ENCODE data around the gene CGB7. TPM values are rescaled to one million over a fixed set of nuclear protein-coding genes. Genes with fewer than 3 reads are reported as not detected.
A peak's percentile ranks its signal among the peaks of the same experiment; 100 is the strongest.

Gene CGB7
- total and polyA plus RNA-seq, 2 experiments from 2014 or later = 0.32 to 0.97 TPM

GRCh38 chr19:49101160-49101559, 43.6 kb upstream of the CGB7 start (continued):
- TF ChIP-seq, protein P1, sequence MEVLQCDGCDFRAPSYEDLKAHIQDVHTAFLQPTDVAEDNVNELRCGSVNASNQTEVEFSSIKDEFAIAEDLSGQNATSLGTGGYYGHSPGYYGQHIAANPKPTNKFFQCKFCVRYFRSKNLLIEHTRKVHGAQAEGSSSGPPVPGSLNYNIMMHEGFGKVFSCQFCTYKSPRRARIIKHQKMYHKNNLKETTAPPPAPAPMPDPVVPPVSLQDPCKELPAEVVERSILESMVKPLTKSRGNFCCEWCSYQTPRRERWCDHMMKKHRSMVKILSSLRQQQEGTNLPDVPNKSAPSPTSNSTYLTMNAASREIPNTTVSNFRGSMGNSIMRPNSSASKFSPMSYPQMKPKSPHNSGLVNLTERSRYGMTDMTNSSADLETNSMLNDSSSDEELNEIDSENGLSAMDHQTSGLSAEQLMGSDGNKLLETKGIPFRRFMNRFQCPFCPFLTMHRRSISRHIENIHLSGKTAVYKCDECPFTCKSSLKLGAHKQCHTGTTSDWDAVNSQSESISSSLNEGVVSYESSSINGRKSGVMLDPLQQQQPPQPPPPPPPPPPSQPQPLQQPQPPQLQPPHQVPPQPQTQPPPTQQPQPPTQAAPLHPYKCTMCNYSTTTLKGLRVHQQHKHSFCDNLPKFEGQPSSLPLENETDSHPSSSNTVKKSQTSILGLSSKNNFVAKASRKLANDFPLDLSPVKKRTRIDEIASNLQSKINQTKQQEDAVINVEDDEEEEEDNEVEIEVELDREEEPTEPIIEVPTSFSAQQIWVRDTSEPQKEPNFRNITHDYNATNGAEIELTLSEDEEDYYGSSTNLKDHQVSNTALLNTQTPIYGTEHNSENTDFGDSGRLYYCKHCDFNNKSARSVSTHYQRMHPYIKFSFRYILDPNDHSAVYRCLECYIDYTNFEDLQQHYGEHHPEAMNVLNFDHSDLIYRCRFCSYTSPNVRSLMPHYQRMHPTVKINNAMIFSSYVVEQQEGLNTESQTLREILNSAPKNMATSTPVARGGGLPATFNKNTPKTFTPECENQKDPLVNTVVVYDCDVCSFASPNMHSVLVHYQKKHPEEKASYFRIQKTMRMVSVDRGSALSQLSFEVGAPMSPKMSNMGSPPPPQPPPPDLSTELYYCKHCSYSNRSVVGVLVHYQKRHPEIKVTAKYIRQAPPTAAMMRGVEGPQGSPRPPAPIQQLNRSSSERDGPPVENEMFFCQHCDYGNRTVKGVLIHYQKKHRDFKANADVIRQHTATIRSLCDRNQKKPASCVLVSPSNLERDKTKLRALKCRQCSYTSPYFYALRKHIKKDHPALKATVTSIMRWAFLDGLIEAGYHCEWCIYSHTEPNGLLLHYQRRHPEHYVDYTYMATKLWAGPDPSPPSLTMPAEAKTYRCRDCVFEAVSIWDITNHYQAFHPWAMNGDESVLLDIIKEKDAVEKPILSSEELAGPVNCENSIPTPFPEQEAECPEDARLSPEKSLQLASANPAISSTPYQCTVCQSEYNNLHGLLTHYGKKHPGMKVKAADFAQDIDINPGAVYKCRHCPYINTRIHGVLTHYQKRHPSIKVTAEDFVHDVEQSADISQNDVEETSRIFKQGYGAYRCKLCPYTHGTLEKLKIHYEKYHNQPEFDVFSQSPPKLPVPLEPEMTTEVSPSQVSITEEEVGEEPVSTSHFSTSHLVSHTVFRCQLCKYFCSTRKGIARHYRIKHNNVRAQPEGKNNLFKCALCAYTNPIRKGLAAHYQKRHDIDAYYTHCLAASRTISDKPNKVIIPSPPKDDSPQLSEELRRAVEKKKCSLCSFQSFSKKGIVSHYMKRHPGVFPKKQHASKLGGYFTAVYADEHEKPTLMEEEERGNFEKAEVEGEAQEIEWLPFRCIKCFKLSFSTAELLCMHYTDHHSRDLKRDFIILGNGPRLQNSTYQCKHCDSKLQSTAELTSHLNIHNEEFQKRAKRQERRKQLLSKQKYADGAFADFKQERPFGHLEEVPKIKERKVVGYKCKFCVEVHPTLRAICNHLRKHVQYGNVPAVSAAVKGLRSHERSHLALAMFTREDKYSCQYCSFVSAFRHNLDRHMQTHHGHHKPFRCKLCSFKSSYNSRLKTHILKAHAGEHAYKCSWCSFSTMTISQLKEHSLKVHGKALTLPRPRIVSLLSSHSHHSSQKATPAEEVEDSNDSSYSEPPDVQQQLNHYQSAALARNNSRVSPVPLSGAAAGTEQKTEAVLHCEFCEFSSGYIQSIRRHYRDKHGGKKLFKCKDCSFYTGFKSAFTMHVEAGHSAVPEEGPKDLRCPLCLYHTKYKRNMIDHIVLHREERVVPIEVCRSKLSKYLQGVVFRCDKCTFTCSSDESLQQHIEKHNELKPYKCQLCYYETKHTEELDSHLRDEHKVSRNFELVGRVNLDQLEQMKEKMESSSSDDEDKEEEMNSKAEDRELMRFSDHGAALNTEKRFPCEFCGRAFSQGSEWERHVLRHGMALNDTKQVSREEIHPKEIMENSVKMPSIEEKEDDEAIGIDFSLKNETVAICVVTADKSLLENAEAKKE (CRISPR knock-in tag; IDR thresholded peaks at IDR 0.05) = no peak
- TF ChIP-seq CREB1 (CRISPR knock-in tag; IDR thresholded peaks at IDR 0.05; ENCODE audit: low read depth) = no peak
- no peak for TF ChIP-seq NANOG (IDR thresholded peaks at IDR 0.05; ENCODE audit: borderline replicate concordance)
- no peak for TF ChIP-seq POLR2AphosphoS5 (IDR thresholded peaks at IDR 0.05; ENCODE audit: low read depth)
- TF ChIP-seq ZNF331 (CRISPR knock-in tag; IDR thresholded peaks at IDR 0.05; ENCODE audit: low read depth) = no peak

DNA sequence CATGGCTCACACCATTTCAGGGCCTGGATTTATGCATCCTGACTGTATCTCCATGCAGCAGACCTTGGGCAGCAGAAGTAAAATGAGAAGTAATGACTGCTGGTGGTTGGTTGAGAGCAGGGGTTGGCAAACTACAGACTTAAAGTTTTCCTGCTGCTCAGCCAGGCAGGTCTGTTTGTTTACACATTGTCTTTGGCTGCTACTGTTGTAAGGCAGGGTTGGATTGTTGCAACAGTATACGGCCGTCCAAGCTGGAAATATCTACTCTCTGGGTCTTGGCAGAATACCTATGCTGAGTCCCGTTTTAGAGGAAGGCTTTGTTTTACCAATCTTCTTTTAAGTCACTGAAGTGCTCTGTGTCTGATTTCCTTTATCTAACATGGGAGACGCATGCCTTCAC, 41.2 kb upstream of the CGB7 start:
- Histone ChIP-seq H3K79me2 (replicated peaks; ENCODE audit: insufficient read depth) (peaks cover 40% of the 10 kb centered on the region), H3K4me3 (no peak overlapping the region), H3K27me3 (ENCODE audit: insufficient read depth) (no peaks in the 10 kb centered on the region), H2AFZ (no peak overlapping the region), H3K4me1 (ENCODE audit: insufficient read depth) (no peaks in the 10 kb centered on the region), H4K20me1 (replicated peaks; ENCODE audit: insufficient read depth) (peaks cover 45% of the 10 kb centered on the region), H3K4me2 (no peak overlapping the region), H3F3A (replicated peaks; ENCODE audit: low read depth) (peaks cover 43% of the 10 kb centered on the region), H3K36me3 (ENCODE audit: insufficient read depth) (peaks cover 33% of the 10 kb centered on the region), H3K27ac (ENCODE audit: low read depth) (0 out of 2 replicates have a peak overlapping the region, but pooled peaks have one; percentile 80), H3K9me2 (ENCODE audit: insufficient read depth) (no peaks in the 10 kb centered on the region)
- Mint-ChIP-seq H3K9me3 (no peaks in the 10 kb centered on the region), H3K4me1 (peaks cover 15% of the 10 kb centered on the region), H3K4me3 (no peak overlapping the region), H3K36me3 (ENCODE audit: low read depth) (peaks cover 89% of the 10 kb centered on the region), H3K27me3 (ENCODE audit: insufficient read depth, low read depth, poor library complexity) (peaks cover 11% of the 10 kb centered on the region), H3K27ac (no peak overlapping the region; the same call in 1 of the 2 replicates)
- DNase-seq (ENCODE audit: low spot score) (no peak), ATAC-seq (no peak)
- TF ChIP-seq, protein P1 (CRISPR knock-in tag; IDR thresholded peaks at IDR 0.05) = no peak
- no peak for TF ChIP-seq ZNF331 (CRISPR knock-in tag; IDR thresholded peaks at IDR 0.05; ENCODE audit: low read depth)
- TF ChIP-seq POLR2AphosphoS5 (IDR thresholded peaks at IDR 0.05; ENCODE audit: low read depth) = no peak
- no peak for TF ChIP-seq STAT1 (IDR thresholded peaks at IDR 0.05; ENCODE audit: unreplicated experiment)
- no peak for TF ChIP-seq ZNF114 (CRISPR knock-in tag; IDR thresholded peaks at IDR 0.05)
- TF ChIP-seq, protein P2, sequence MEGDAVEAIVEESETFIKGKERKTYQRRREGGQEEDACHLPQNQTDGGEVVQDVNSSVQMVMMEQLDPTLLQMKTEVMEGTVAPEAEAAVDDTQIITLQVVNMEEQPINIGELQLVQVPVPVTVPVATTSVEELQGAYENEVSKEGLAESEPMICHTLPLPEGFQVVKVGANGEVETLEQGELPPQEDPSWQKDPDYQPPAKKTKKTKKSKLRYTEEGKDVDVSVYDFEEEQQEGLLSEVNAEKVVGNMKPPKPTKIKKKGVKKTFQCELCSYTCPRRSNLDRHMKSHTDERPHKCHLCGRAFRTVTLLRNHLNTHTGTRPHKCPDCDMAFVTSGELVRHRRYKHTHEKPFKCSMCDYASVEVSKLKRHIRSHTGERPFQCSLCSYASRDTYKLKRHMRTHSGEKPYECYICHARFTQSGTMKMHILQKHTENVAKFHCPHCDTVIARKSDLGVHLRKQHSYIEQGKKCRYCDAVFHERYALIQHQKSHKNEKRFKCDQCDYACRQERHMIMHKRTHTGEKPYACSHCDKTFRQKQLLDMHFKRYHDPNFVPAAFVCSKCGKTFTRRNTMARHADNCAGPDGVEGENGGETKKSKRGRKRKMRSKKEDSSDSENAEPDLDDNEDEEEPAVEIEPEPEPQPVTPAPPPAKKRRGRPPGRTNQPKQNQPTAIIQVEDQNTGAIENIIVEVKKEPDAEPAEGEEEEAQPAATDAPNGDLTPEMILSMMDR (conservative IDR thresholded peaks at IDR 0.05; ENCODE audit: low read depth in 2 of 2) = no peak
- no peak for TF ChIP-seq CREB1 (CRISPR knock-in tag; IDR thresholded peaks at IDR 0.05; ENCODE audit: low read depth)

Data from GM23338 (cell line).